SK-N-SH (cell line): ENCODE data around the gene RAMP2. TPM values are rescaled to one million over a fixed set of nuclear protein-coding genes. Genes with fewer than 3 reads are reported as not detected.
A peak's percentile ranks its signal among the peaks of the same experiment; 100 is the strongest.

Experiments used
- CTCF ChIA-PET: fragments of 300-600, 350-600 bp; formaldehyde crosslinking; extraction: SDS; loops from one replicate; lab custom pipeline; 2021; lab: Yijun Ruan, JAX
- POLR2A ChIA-PET: fragments of 350-600 bp; sonication (Branson Sonifier 250); formaldehyde crosslinking; extraction: SDS; loops from one replicate; lab custom pipeline; 2020; ENCODE audit warnings: antibody characterized with exemption, inconsistent platforms; lab: Yijun Ruan, JAX
- DNase-seq: peaks from one replicate; pipeline ENCODE4 v3.0.0; 2012
- H2AFZ ChIP-seq: fragments of 200-600 bp; sonication (generic); 2 replicates; pipeline ENCODE4 v1.8.1; 2016; ENCODE audit warnings: antibody characterized with exemption, mild to moderate bottlenecking, low read depth
- H3F3A ChIP-seq: fragments of 200-600 bp; sonication (generic); replicated peaks from 2 replicates; pipeline ENCODE3; 2016; ENCODE audit warnings: antibody characterized with exemption, mild to moderate bottlenecking; ENCODE audit not compliant: insufficient read depth
- H3K27ac ChIP-seq, 2 experiments: fragments of 200-500 bp in 1 of 2; fragments of 200-600 bp in 1 of 2; sonication (Bioruptor generic) in 1 of 2; sonication (generic), shearing (Covaris generic) in 1 of 2; 2 replicates each; pipeline versions ENCODE4 v1.5.1 to v1.6.1; 2014 to 2016; ENCODE audit warnings: low read depth in 2 of 2, inconsistent platforms in 1 of 2, low read length in 1 of 2, mild to moderate bottlenecking in 1 of 2, mixed read lengths in 1 of 2
- H3K27me3 ChIP-seq: fragments of 200-600 bp; sonication (generic), shearing (Covaris generic); 2 replicates; pipeline ENCODE4 v1.6.1; 2016; ENCODE audit warnings: mixed run types; ENCODE audit not compliant: insufficient read depth
- H3K36me3 ChIP-seq, 2 experiments: fragments of 200-500 bp in 1 of 2; fragments of 200-600 bp in 1 of 2; sonication (Bioruptor generic) in 1 of 2; sonication (generic) in 1 of 2; replicated peaks in 1 of 2; 2 replicates each; pipeline versions ENCODE3 to v1.5.1; 2014 to 2016; ENCODE audit warnings: low read length in 1 of 2, mild to moderate bottlenecking in 1 of 2; ENCODE audit not compliant: insufficient read depth in 2 of 2, control insufficient read depth in 1 of 2
- H3K4me1 ChIP-seq, 2 experiments: fragments of 200-500 bp in 1 of 2; fragments of 200-600 bp in 1 of 2; sonication (Bioruptor generic) in 1 of 2; sonication (generic), shearing (Covaris generic) in 1 of 2; 2 replicates each; pipeline versions ENCODE4 v1.5.1 to v1.6.1; 2014 to 2016; ENCODE audit warnings: low read depth in 1 of 2, low read length in 1 of 2, mixed run types in 1 of 2; ENCODE audit not compliant: insufficient read depth in 2 of 2, control insufficient read depth in 1 of 2
- H3K4me2 ChIP-seq: fragments of 200-600 bp; sonication (generic), shearing (Covaris generic); 2 replicates; pipeline ENCODE4 v1.6.1; 2017; ENCODE audit warnings: mixed run types
- H3K4me3 ChIP-seq, 2 experiments: fragments of 200-500 bp in 1 of 2; fragments of 200-600 bp in 1 of 2; sonication (Bioruptor generic) in 1 of 2; sonication (generic), shearing (Covaris generic) in 1 of 2; 2 replicates each; pipeline versions ENCODE4 v1.5.1 to v1.8.1; 2014 to 2016; ENCODE audit warnings: low read depth in 2 of 2, inconsistent platforms in 1 of 2, low read length in 1 of 2, mild to moderate bottlenecking in 1 of 2, mixed read lengths in 1 of 2, moderate library complexity in 1 of 2
- H3K79me2 ChIP-seq: fragments of 200-600 bp; sonication (generic); 2 replicates; pipeline ENCODE4 v1.8.1; 2017; ENCODE audit warnings: mild to moderate bottlenecking; ENCODE audit not compliant: insufficient read depth
- H3K9ac ChIP-seq: fragments of 200-600 bp; sonication (generic); 2 replicates; pipeline ENCODE4 v1.6.1; 2017; ENCODE audit warnings: mixed run types
- H3K9me2 ChIP-seq: fragments of 200-600 bp; sonication (generic); 2 replicates; pipeline ENCODE4 v1.6.1; 2017; ENCODE audit warnings: mixed run types
- H3K9me3 ChIP-seq: fragments of 200-600 bp; sonication (generic); 2 replicates; pipeline ENCODE4 v1.6.1; 2017; ENCODE audit warnings: mixed run types, mild to moderate bottlenecking, moderate library complexity
- H4K20me1 ChIP-seq: fragments of 200-600 bp; sonication (generic); 2 replicates; pipeline ENCODE4 v1.6.1; 2017; ENCODE audit warnings: mild to moderate bottlenecking, mixed run types; ENCODE audit not compliant: insufficient read depth
- EP300 ChIP-seq, 2 experiments: IDR thresholded peaks; 2 replicates each; pipeline versions ENCODE4 v1.4.0 to v1.6.1; 2012; ENCODE audit warnings: borderline replicate concordance in 1 of 2, low read depth in 1 of 2, low read length in 1 of 2
- EZH2phosphoT487 ChIP-seq: fragments of 200-600 bp; sonication (generic); IDR thresholded peaks from 2 replicates; pipeline ENCODE4 v1.6.1; 2017; ENCODE audit warnings: low read depth, mixed run types, mild to moderate bottlenecking, antibody characterized with exemption, moderate library complexity, borderline replicate concordance
- FOSL2 ChIP-seq: IDR thresholded peaks from 2 replicates; pipeline ENCODE4 v1.4.0; 2012; ENCODE audit warnings: low read depth, mild to moderate bottlenecking, moderate library complexity, borderline replicate concordance
- GABPA ChIP-seq: IDR thresholded peaks from 2 replicates; pipeline ENCODE4 v1.4.0; 2012; ENCODE audit warnings: low read depth, mild to moderate bottlenecking
- IRF3 ChIP-seq: fragments of 150-350 bp; IDR thresholded peaks from 2 replicates; pipeline ENCODE4 v1.6.1; 2016; ENCODE audit warnings: mild to moderate bottlenecking, low read depth, low read length
- JUND ChIP-seq: IDR thresholded peaks from 2 replicates; pipeline ENCODE4 v1.4.0; 2012
- MAX ChIP-seq: IDR thresholded peaks from 2 replicates; pipeline ENCODE4 v1.4.0; 2012; ENCODE audit warnings: low read depth
- MEF2A ChIP-seq: IDR thresholded peaks from 2 replicates; pipeline ENCODE4 v1.4.0; 2012; ENCODE audit warnings: low read depth, borderline replicate concordance
- POLR2AphosphoS5 ChIP-seq: IDR thresholded peaks from 2 replicates; pipeline ENCODE4 v1.6.1; 2012; ENCODE audit warnings: low read depth, low read length
- RCOR1 ChIP-seq: fragments of 150-350 bp; IDR thresholded peaks from 2 replicates; pipeline ENCODE4 v1.6.1; 2017; ENCODE audit warnings: antibody characterized with exemption, low read length
- REST ChIP-seq: IDR thresholded peaks from 2 replicates; pipeline ENCODE4 v1.6.1; 2012; ENCODE audit warnings: mild to moderate bottlenecking, low read depth, low read length, moderate library complexity
- RFX5 ChIP-seq: IDR thresholded peaks from 2 replicates; pipeline ENCODE4 v1.6.1; 2012; ENCODE audit warnings: mild to moderate bottlenecking, improper control_type of control experiment, low read length
- RXRA ChIP-seq: IDR thresholded peaks from 2 replicates; pipeline ENCODE4 v1.4.0; 2012; ENCODE audit warnings: low read depth, mild to moderate bottlenecking, borderline replicate concordance
- TAF1 ChIP-seq: IDR thresholded peaks from 2 replicates; pipeline ENCODE4 v1.6.1; 2012; ENCODE audit warnings: low read depth, mild to moderate bottlenecking, low read length, moderate library complexity, borderline replicate concordance
- TCF12 ChIP-seq: IDR thresholded peaks from 2 replicates; pipeline ENCODE4 v1.4.0; 2012
- TEAD4 ChIP-seq: IDR thresholded peaks from 2 replicates; pipeline ENCODE4 v1.4.0; 2012; ENCODE audit warnings: mild to moderate bottlenecking, borderline replicate concordance; ENCODE audit not compliant: insufficient read depth
- USF2 ChIP-seq: fragments of 150-350 bp; IDR thresholded peaks from 2 replicates; pipeline ENCODE4 v1.6.1; 2017; ENCODE audit warnings: antibody characterized with exemption, low read length, low read depth, borderline replicate concordance
- YY1 ChIP-seq: IDR thresholded peaks from 2 replicates; pipeline ENCODE4 v1.4.0; 2012; ENCODE audit warnings: low read depth, mild to moderate bottlenecking
- WGBS: methylation state at CpG from one replicate; pipeline ENCODE4 v1.1.6; 2017; ENCODE audit warnings: low lambda C conversion rate; 5-methylcytosine and 5-hydroxymethylcytosine counted together
- polyA plus RNA-seq, 3 experiments: library from polyadenylated mRNA; depleted of rRNA; stranded (reverse); fragments of >200 nt; gene quantifications; 2 replicates each; pipeline ENCODE4 v1.2.3, GENCODE V29; 2012

The RAMP2 gene
- polyA plus RNA-seq, 1 of the 3 experiments (the other 2 are of a cell fraction) = 3.0 TPM

GRCh38 chr17:42783062-42783790 lies 22.2 kb downstream of the RAMP2 start (continued):
- peak; percentile 88 for TF ChIP-seq MAX
- TF ChIP-seq TAF1 = no peak
- no peak for TF ChIP-seq EZH2phosphoT487
- no peak for TF ChIP-seq MEF2A
- TF ChIP-seq POLR2AphosphoS5 = peak; percentile 19; the same call in 1 of the 2 replicates
- no peak for TF ChIP-seq RFX5
- no peak for TF ChIP-seq RCOR1
- no peak for TF ChIP-seq USF2
- TF ChIP-seq TEAD4 = peak; percentile 65; the same call in 1 of the 2 replicates
- peak in 1 of 2 experiments; percentile 67; a peak in 1 of 4 replicates for TF ChIP-seq EP300 (IDR thresholded peaks at IDR 0.05; ENCODE audit: borderline replicate concordance in 1 of 2, low read depth in 1 of 2, low read length in 1 of 2)
- TF ChIP-seq RXRA = peak; percentile 83; the same call in 1 of the 2 replicates
- TF ChIP-seq GABPA = 0 out of 2 replicates have a peak, but pooled peaks have one; percentile 18
- TF ChIP-seq IRF3 = no peak

GRCh38 chr17:42783791-42784138 lies 22.7 kb downstream of the RAMP2 start:
- Histone ChIP-seq H3K4me3 (no peak overlapping the region; a peak in 1 of 4 replicates), H3K36me3 (peaks cover 10 to 15% of the 10 kb centered on the region in 2 experiments), H2AFZ (no peak overlapping the region), H4K20me1 (no peaks in the 10 kb centered on the region), H3K9me3 (no peaks in the 10 kb centered on the region), H3K4me1 (peaks cover 14% of the 10 kb centered on the region in 2 experiments; a peak in 3 of 4 replicates), H3K4me2 (peak overlapping the region; percentile 98), H3K9ac (no peak overlapping the region), H3K27me3 (no peaks in the 10 kb centered on the region), H3K79me2 (peaks cover 49% of the 10 kb centered on the region), H3K9me2 (no peaks in the 10 kb centered on the region), H3F3A (peaks cover 4% of the 10 kb centered on the region), H3K27ac (peak overlapping the region in 1 of 2 experiments; percentile 58; a peak in 1 of 4 replicates)
- ChIA-PET CTCF (no interaction called here), POLR2A (no interaction called here)
- DNase-seq = no peak
- TF ChIP-seq REST = no peak
- no peak for TF ChIP-seq RFX5
- TF ChIP-seq EP300 (IDR thresholded peaks at IDR 0.05; ENCODE audit: borderline replicate concordance in 1 of 2, low read depth in 1 of 2, low read length in 1 of 2) = no peak
- no peak for TF ChIP-seq TAF1
- no peak for TF ChIP-seq TCF12
- no peak for TF ChIP-seq YY1
- TF ChIP-seq EZH2phosphoT487 = no peak
- no peak for TF ChIP-seq JUND
- no peak for TF ChIP-seq FOSL2
- WGBS = 82% methylated on average over 22 of the region's 22 CpGs
